ENCODE measurements around the gene OAF.

DNA sequence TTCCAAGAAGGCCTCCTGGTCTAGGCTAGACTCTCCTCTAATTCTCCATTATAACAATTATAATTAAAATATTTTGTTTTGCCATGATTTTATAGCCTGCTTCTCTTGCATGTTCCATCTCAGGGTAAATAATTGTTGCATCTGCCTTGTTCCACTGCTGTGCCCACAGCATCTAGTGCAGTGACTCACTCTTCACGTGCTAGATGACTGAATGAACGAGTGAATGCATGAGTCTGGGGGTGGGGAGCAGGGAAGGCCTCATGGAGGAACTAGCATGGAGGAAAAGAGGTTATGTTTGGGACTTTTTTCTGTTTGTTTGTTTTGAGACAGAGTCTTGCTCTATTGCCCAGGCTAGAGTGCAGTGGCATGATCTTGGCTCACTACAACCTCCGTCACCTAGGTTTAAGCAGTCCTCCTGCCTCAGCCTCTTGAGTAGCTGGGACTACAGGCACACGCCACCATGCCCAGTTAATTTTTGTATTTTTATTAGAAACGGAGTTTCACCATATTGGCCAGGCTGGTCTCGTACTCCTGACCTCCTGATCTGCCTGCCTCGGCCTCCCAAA, 5.2 kb upstream of the OAF start:
- TF ChIP-seq, protein P1, sequence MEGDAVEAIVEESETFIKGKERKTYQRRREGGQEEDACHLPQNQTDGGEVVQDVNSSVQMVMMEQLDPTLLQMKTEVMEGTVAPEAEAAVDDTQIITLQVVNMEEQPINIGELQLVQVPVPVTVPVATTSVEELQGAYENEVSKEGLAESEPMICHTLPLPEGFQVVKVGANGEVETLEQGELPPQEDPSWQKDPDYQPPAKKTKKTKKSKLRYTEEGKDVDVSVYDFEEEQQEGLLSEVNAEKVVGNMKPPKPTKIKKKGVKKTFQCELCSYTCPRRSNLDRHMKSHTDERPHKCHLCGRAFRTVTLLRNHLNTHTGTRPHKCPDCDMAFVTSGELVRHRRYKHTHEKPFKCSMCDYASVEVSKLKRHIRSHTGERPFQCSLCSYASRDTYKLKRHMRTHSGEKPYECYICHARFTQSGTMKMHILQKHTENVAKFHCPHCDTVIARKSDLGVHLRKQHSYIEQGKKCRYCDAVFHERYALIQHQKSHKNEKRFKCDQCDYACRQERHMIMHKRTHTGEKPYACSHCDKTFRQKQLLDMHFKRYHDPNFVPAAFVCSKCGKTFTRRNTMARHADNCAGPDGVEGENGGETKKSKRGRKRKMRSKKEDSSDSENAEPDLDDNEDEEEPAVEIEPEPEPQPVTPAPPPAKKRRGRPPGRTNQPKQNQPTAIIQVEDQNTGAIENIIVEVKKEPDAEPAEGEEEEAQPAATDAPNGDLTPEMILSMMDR (IDR thresholded peaks at IDR 0.05): no peak
- TF ChIP-seq POLR2A (IDR thresholded peaks at IDR 0.05): no peak

All from heart left ventricle (tissue), 13 donors.